Heart right ventricle (tissue), 16 donors: Measurements from ENCODE around the gene FAF1. TPM values are rescaled to one million over a fixed set of nuclear protein-coding genes. Genes with fewer than 3 reads are reported as not detected.

Experiments
- ATAC-seq, 8 donors: fragments of 200-7000 bp; cut with Tn5 transposase; one replicate each; pipeline ENCODE4 v1.9.1; 2020; ENCODE audit warnings: mild to moderate bottlenecking in 8 of 8, moderate library complexity in 8 of 8, moderate number of reproducible peaks in 1 of 8
- DNase-seq, 2 donors: peaks; one replicate each; pipeline ENCODE4 v3.0.0-alpha.2; 2020
- H3K27ac ChIP-seq, 10 donors: fragments of 200-600 bp; sonication (generic) in 2 of 10; one replicate each; pipeline versions ENCODE4 v1.5.0 to v1.8.0; 2020 to 2022; ENCODE audit warnings: mild to moderate bottlenecking in 3 of 10
- H3K27me3 ChIP-seq, 7 donors: fragments of 200-600 bp; one replicate each; pipeline ENCODE4 v1.8.0; 2021 to 2022; ENCODE audit warnings: mild to moderate bottlenecking in 2 of 7
- H3K36me3 ChIP-seq, 9 donors: fragments of 200-600 bp; sonication (generic) in 1 of 9; one replicate each; pipeline versions ENCODE4 v1.5.0 to v1.8.0; 2020 to 2022; ENCODE audit warnings: mild to moderate bottlenecking in 2 of 9
- H3K4me1 ChIP-seq, 9 donors: fragments of 200-600 bp; sonication (generic) in 1 of 9; one replicate each; pipeline versions ENCODE4 v1.5.0 to v1.8.0; 2020 to 2022; ENCODE audit warnings: mild to moderate bottlenecking in 4 of 9
- H3K4me3 ChIP-seq, 10 donors: fragments of 200-600 bp; sonication (generic) in 2 of 10; one replicate each; pipeline versions ENCODE4 v1.5.0 to v1.8.0; 2020 to 2022; ENCODE audit warnings: mild to moderate bottlenecking in 7 of 10, moderate library complexity in 2 of 10
- H3K9me3 ChIP-seq, 11 donors: fragments of 200-600 bp in 10 of 11; sonication (generic) in 2 of 11; one replicate each; pipeline versions ENCODE4 v1.5.0 to v1.8.0; 2013 to 2022; ENCODE audit warnings: mild to moderate bottlenecking in 2 of 11, control low read depth in 1 of 11, moderate library complexity in 1 of 11
- CTCF ChIP-seq, 9 donors: fragments of 200-600 bp; sonication (generic) in 2 of 9; IDR thresholded peaks; one replicate each; pipeline versions ENCODE4 v1.5.0 to v1.8.0; 2021 to 2022; ENCODE audit warnings: antibody characterized with exemption in 9 of 9, mild to moderate bottlenecking in 5 of 9, moderate library complexity in 1 of 9
- WGBS, 2 donors: extraction: QIAGEN DNeasy Blood & Tissue Kit; methylation state at CpG; one replicate each; pipeline ENCODE4 v1.1.7; 2013; ENCODE audit warnings: inconsistent platforms in 1 of 2; 5-methylcytosine and 5-hydroxymethylcytosine counted together
- intact Hi-C, 10 donors: fragments of 100-400 bp; cut with DNase I; formaldehyde crosslinking; loops; one replicate each; pipeline versions ENCODE4 v1.11.1 to v1.14.2; 2022
- polyA plus RNA-seq, 2 donors: library from polyadenylated mRNA; stranded (reverse); fragments of 200-250 nt; gene quantifications; one replicate each; pipeline ENCODE4 v1.2.3, GENCODE V29; 2013
- total RNA-seq, 10 donors: library from RNA; stranded (reverse); fragmentation: NEBNext Ultra II Directional in 3 of 10; extraction: Animal tissue kit (Norgen Biotek cat#: 25700) in 3 of 10; gene quantifications; one replicate each; pipeline versions ENCODE4 v1.2.1 to v1.2.4, GENCODE V29; 2021 to 2023
- donor health status: Arrhythmogenic right ventricular cardiomyopathy.
- donor health status: ischemic (EF 13 %, LVEDD 7.1; RV severe dilation, severe dysfunction).
- donor health status: healthy with polysubstance abuse.
- donor health status: DM: no; HTN: yes; CAD: no.
- donor health status: DM: no; HTN: no; CAD: no.
- donor health status: ischemic (EF 25% LVEDD 6.9; RV normal size, moderate dysfunction).
- donor health status: ischemic (EF 25% LVEDD 5.7; RV mildly dilated, moderate dysfunction).
- donor health status: healthy.
- donor health status: DM: yes; HTN: yes; CAD: no.
- donor health status: Ischemic cardiomyopathy.
- donor health status: ischemic (EF 35%, LVEDD 5.7; RV mildly dilated, moderate dysfunction).
- donor health status: nonischemic (EF 11% LVEDD 7.7; RV severe dilation, severe dysfunction).
- donor health status: DM: yes; HTN: yes; CAD: no.
- donor health status: PGD.
- donor health status: ischemic (EF 29% LVEDD 5.4; RV normal size, mild dysfunction).
- donor health status: nonischemic (EF 23%, LVEDD 6.1; RV moderate dilation, normal function).

FAF1 gene
- total and polyA plus RNA-seq, 12 donors: 30.9 to 102 (median 88.9) TPM

DNA sequence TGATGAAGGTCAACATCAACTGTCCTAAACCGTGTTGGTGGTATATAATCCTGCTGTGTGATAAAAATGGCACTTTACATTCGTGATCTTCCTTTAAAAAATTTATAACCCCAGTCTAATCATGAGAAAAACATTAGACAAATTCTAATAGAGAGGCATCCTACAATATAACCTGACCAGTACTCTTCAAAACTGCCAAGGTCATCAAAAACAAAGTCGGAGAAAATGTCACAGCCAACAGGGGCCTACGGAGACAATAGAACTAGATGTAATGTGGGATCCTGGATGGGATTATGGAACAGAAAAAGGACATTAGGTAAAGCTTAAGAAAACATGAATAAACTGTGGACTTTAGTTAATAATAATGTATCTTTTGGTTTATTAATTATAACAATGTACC is 34.9 kb upstream of the FAF1 start:
- Histone ChIP-seq H3K9me3 (peaks cover 0 to 6% (median 0%) of the 10 kb centered on the region in 11 donors), H3K27me3 (no peaks in the 10 kb centered on the region), H3K4me1 (no peaks in the 10 kb centered on the region), H3K4me3 (no peak overlapping the region), H3K27ac (no peak overlapping the region), H3K36me3 (no peaks in the 10 kb centered on the region)
- DNase-seq (no peak), ATAC-seq (no peak)
- intact Hi-C loops: loop anchor here in 1 of 10 donors (10.0 kb wide), 1 partner anchor 60 kb away; no protein-coding TSS in a partner anchor
- 85 to 87% methylated on average over 4 of the region's 4 CpGs for WGBS, 2 donors
- TF ChIP-seq CTCF (IDR thresholded peaks at IDR 0.05): no peak

DNA sequence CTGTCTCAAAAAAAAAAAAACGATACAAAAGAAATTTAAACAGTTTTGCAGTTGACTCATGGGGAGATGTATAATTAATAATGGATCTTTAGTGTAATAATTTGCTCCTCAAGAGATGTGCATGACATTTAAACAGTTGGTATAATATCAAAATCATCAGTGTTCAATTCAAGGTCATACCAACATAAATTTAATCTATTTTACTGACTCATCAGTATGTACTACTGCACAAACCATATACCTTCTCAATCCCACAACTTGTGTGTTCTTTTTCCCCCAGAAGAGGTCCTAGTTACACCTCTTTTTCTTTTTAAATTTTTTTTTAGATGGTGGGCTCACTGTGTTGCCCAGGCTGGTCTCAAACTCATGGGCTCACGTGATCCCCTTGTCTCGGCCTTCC is 33.6 kb upstream of the FAF1 start:
- no peak for TF ChIP-seq CTCF (IDR thresholded peaks at IDR 0.05)
- no peak overlapping the region for H3K27ac ChIP-seq
- no peaks in the 10 kb centered on the region for H3K36me3 ChIP-seq
- intact Hi-C loops: loop anchor here in 1 of 10 donors (10.0 kb wide), 1 partner anchor 59 kb away; no protein-coding TSS in a partner anchor
- DNase-seq (no peak), ATAC-seq (no peak)
- 91 to 94% methylated on average over 3 of the region's 3 CpGs for WGBS, 2 donors
- H3K4me1 ChIP-seq: no peaks in the 10 kb centered on the region
- no peaks in the 10 kb centered on the region for H3K9me3 ChIP-seq
- H3K27me3 ChIP-seq: no peaks in the 10 kb centered on the region
- no peak overlapping the region for H3K4me3 ChIP-seq

DNA sequence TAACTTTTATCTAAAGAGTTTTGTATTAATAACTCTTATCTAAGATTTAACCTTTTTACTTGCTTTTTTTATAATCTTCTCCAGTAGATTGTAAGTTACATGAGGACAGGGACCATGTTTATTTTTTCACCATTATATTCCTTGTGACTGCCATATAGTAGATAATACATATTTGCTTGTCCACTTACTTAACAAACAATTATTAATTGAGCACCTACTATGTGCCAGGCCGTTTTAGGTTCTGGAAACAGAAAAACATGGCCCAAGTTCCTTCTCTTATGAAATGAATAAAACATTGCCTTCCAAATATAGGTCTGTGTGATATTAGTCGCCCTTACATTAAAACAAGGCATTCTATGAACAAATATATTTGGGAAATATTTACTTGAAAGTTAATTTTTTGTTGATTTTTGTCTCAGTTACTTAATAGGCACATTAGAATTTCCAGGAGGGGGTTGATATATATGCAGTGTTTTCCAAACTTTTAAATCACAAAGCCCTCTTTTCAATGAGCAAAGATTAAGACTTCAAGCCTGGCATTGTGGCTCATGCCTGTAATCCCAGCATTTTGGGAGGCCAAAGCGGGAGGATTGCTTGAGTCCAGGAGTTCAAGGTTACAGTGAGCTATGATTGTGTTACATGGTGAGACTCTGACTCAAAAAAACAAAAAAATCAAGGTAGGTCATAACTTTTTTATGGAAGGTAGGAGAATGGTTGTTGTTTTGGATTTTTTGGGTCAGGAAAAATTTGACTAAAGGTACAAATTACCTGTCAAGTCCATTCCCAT is 32.7 kb upstream of the FAF1 start:
- H3K4me1 ChIP-seq: no peaks in the 10 kb centered on the region
- ATAC-seq (no peak), DNase-seq (no peak)
- no peaks in the 10 kb centered on the region for H3K36me3 ChIP-seq
- intact Hi-C loops: loop anchor here in 1 of 10 donors (10.0 kb wide), 1 partner anchor 58 kb away; no protein-coding TSS in a partner anchor
- no peaks in the 10 kb centered on the region for H3K27me3 ChIP-seq
- no peak overlapping the region for H3K27ac ChIP-seq
- TF ChIP-seq CTCF (IDR thresholded peaks at IDR 0.05): no peak
- no peak overlapping the region for H3K4me3 ChIP-seq
- H3K9me3 ChIP-seq: no peaks in the 10 kb centered on the region
- 90% methylated on average over 3 of the region's 3 CpGs for WGBS, 2 donors

GRCh38 chr1:50989694-50990093 is 29.6 kb upstream of the FAF1 start:
- WGBS, 2 donors: 92 to 97% methylated on average over 2 of the region's 2 CpGs
- H3K4me3 ChIP-seq: no peak overlapping the region
- no peak overlapping the region for H3K27ac ChIP-seq
- no peak for TF ChIP-seq CTCF (IDR thresholded peaks at IDR 0.05)
- DNase-seq (no peak), ATAC-seq (no peak)
- H3K36me3 ChIP-seq: no peaks in the 10 kb centered on the region
- no peaks in the 10 kb centered on the region for H3K9me3 ChIP-seq
- intact Hi-C loops: loop anchor here in 1 of 10 donors (10.0 kb wide), 1 partner anchor 55 kb away; no protein-coding TSS in a partner anchor
- H3K4me1 ChIP-seq: no peaks in the 10 kb centered on the region
- peaks cover 0 to 10% (median 0%) of the 10 kb centered on the region in 7 donors for H3K27me3 ChIP-seq
